HAP-1 (cell line): ENCODE results near the gene ZNF804B.
A peak's percentile ranks its signal among the peaks of the same experiment; 100 is the strongest.

Source experiments
- DNase-seq, 2 experiments: peaks; one replicate each; pipeline ENCODE4 v3.0.0-alpha.2; 2016 to 2020; ENCODE audit warnings: low spot score in 2 of 2
- H3K27me3 ChIP-seq: fragments of 250-450 bp; sonication (Bioruptor Pico); 2 replicates; pipeline ENCODE4 v1.5.1; 2020; ENCODE audit warnings: low read depth, mild to moderate bottlenecking, moderate library complexity
- H3K36me3 ChIP-seq: fragments of 250-450 bp; sonication (Bioruptor Pico); replicated peaks from 2 replicates; pipeline ENCODE4 v1.5.1; 2020; ENCODE audit warnings: mild to moderate bottlenecking
- H3K4me1 ChIP-seq: fragments of 250-450 bp; sonication (Bioruptor Pico); 2 replicates; pipeline ENCODE4 v1.5.1; 2020; ENCODE audit warnings: mild to moderate bottlenecking
- H3K4me3 ChIP-seq: fragments of 250-450 bp; sonication (Bioruptor Pico); 2 replicates; pipeline ENCODE4 v1.5.1; 2020; ENCODE audit warnings: mild to moderate bottlenecking, moderate library complexity
- H3K9me3 ChIP-seq: fragments of 250-450 bp; sonication (Bioruptor Pico); 2 replicates; pipeline ENCODE4 v1.5.1; 2020; ENCODE audit warnings: mild to moderate bottlenecking, moderate library complexity
- in situ Hi-C: fragments of 300-500 bp; cut with MboI; formaldehyde crosslinking; loops from 3 replicates; pipeline ENCODE4 v1.14.3; 2020; ENCODE audit warnings: low sequenced_read_pairs, inconsistent platforms, mixed read lengths

ZNF804B gene

DNA sequence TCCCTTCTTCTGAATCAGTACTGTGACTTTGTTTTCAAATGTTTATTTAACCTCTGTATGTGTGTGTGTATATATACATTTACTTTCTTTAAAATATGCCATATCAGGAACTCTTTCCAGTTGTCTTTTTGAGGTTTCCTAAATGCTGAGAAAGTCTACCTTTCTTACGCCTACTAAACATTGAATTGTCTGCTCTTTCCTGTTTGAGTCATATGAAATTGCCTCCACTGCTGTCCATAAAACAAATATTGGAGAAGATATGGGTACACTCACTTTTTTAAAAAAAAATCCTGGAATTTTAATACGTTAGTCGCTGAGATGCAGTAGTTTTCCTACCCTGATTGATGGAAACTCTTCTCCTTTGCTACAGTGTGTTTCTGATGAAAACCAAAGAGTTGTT, 334.8 kb downstream of the ZNF804B start:
- Histone ChIP-seq H3K36me3 (no peaks in the 10 kb centered on the region), H3K27me3 (no peaks in the 10 kb centered on the region), H3K4me1 (no peaks in the 10 kb centered on the region), H3K4me3 (no peak overlapping the region), H3K9me3 (no peaks in the 10 kb centered on the region)
- in situ Hi-C loops = no loop called here
- DNase-seq = no peak

DNA sequence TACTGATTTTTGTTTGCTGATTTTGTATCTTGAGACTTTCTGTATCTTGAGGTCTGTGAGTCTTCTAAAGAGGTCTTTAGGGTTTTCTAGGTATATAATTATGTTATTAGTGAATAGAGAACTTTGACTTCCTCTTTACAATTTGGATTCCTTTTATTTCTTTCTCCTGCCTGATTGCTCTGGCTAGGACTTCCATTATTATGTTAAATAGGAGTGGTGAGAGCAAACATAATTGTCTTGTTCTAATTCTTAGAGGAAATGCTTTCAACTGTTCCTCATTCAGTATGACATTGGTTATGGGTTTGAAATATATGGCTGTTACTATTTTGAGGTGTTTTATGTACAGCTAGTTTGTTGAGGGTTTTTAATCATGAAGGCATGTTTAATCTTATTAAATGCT, 344.1 kb downstream of the ZNF804B start:
- Histone ChIP-seq H3K9me3 (peaks cover 3% of the 10 kb centered on the region; the same call in 1 of the 2 replicates), H3K4me1 (no peaks in the 10 kb centered on the region; the same call in 1 of the 2 replicates), H3K36me3 (no peaks in the 10 kb centered on the region), H3K4me3 (no peak overlapping the region), H3K27me3 (no peaks in the 10 kb centered on the region)
- in situ Hi-C loops = no loop called here
- DNase-seq = peak in 1 of 2 experiments; percentile 62

- DNase-seq = no peak
- H3K27me3 ChIP-seq = no peaks in the 10 kb centered on the region
- no peaks in the 10 kb centered on the region for H3K36me3 ChIP-seq
- H3K4me1 ChIP-seq = no peaks in the 10 kb centered on the region; the same call in 1 of the 2 replicates
- peaks cover 3% of the 10 kb centered on the region; the same call in 1 of the 2 replicates for H3K9me3 ChIP-seq
- H3K4me3 ChIP-seq = no peak overlapping the region
- in situ Hi-C loops = no loop called here
Measured at GRCh38 chr7:89104748-89105685, 345.5 kb downstream of the ZNF804B start.

GRCh38 chr7:89123871-89124270, 364.4 kb downstream of the ZNF804B start:
- Histone ChIP-seq H3K4me1 (no peaks in the 10 kb centered on the region), H3K4me3 (no peak overlapping the region), H3K27me3 (no peaks in the 10 kb centered on the region), H3K36me3 (no peaks in the 10 kb centered on the region), H3K9me3 (no peaks in the 10 kb centered on the region)
- no peak for DNase-seq
- in situ Hi-C loops = no loop called here

GRCh38 chr7:89129600-89130375, 370.3 kb downstream of the ZNF804B start:
- Histone ChIP-seq H3K27me3 (no peaks in the 10 kb centered on the region), H3K4me3 (no peak overlapping the region), H3K4me1 (peaks cover 15% of the 10 kb centered on the region), H3K36me3 (no peaks in the 10 kb centered on the region), H3K9me3 (no peaks in the 10 kb centered on the region)
- in situ Hi-C loops = no loop called here
- no peak for DNase-seq

- DNase-seq = peak; percentile 11 to 22
- Histone ChIP-seq H3K36me3 (no peaks in the 10 kb centered on the region), H3K27me3 (no peaks in the 10 kb centered on the region), H3K9me3 (no peaks in the 10 kb centered on the region), H3K4me3 (no peak overlapping the region), H3K4me1 (peaks cover 15% of the 10 kb centered on the region)
- in situ Hi-C loops = no loop called here
Measured at GRCh38 chr7:89133357-89133756, 373.9 kb downstream of the ZNF804B start.

DNA sequence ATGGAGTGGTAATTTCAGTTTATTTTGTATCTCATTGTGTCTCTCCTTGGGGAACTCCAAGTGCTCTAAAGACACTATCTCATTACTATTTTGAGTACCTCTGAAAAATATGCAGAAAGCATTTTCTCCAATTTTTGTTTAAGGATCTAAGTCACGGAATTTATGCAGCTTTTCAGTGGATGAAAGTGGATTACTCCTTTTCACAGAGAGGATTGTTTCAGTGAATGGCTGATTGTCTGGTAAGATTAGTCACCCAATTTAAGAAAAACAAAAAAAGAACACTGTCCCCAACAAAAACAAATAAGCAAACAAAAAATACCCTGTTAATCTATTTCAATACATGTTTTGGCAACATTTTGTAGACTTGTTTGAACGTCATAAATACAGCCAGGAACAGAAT, 374.3 kb downstream of the ZNF804B start:
- in situ Hi-C loops = no loop called here
- no peaks in the 10 kb centered on the region for H3K27me3 ChIP-seq
- peaks cover 15% of the 10 kb centered on the region for H3K4me1 ChIP-seq
- no peaks in the 10 kb centered on the region for H3K9me3 ChIP-seq
- DNase-seq = peak in 1 of 2 experiments; percentile 44
- no peaks in the 10 kb centered on the region for H3K36me3 ChIP-seq
- no peak overlapping the region for H3K4me3 ChIP-seq

- H3K4me1 ChIP-seq = no peaks in the 10 kb centered on the region
- in situ Hi-C loops = no loop called here
- no peak for DNase-seq
- no peaks in the 10 kb centered on the region for H3K9me3 ChIP-seq
- H3K27me3 ChIP-seq = no peaks in the 10 kb centered on the region
- H3K36me3 ChIP-seq = no peaks in the 10 kb centered on the region
- no peak overlapping the region for H3K4me3 ChIP-seq
Measured at GRCh38 chr7:89145801-89146200, 386.3 kb downstream of the ZNF804B start.

DNA sequence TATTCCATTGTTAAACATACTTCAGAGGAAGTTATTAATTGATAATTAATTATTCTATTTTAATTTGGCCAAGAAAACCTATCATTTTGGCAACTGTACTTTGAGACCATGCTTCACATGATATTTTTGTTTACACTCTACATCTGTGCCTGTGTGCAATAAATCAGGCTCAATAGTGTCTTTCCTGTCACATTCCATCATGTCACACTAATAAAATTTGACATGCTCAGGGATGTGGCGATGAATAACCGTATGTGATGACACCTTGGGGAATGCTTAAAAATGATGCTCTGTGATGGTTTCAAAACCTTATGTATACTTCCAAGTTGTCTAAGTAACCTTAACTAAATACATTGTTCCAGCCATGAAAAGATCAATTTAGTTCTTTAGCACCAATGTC, 400.6 kb downstream of the ZNF804B start:
- H3K36me3 ChIP-seq = no peaks in the 10 kb centered on the region
- H3K9me3 ChIP-seq = no peaks in the 10 kb centered on the region
- H3K4me3 ChIP-seq = no peak overlapping the region
- H3K4me1 ChIP-seq = no peaks in the 10 kb centered on the region
- in situ Hi-C loops = no loop called here
- DNase-seq = no peak
- H3K27me3 ChIP-seq = no peaks in the 10 kb centered on the region

DNA sequence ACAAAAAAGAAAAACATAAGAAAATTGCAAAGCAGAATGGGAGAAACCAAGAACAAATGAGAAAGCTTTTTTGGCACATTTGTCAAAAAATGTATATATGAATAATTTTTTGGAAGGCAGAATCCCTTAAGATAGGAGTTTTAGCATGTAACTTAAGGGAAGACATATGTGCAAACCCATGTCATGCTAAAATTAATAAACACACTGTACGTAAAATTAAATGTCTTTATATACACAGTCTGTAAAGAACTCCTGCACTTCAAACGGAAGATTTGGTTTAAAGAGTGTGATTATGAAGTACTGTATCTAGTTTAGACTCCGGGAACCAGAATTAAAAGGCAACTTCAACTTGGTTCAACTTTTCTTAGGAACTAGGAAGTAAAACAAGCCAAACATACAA, 405.9 kb downstream of the ZNF804B start:
- in situ Hi-C loops = no loop called here
- DNase-seq = no peak
- no peaks in the 10 kb centered on the region for H3K27me3 ChIP-seq
- no peaks in the 10 kb centered on the region for H3K9me3 ChIP-seq
- no peaks in the 10 kb centered on the region for H3K36me3 ChIP-seq
- H3K4me1 ChIP-seq = no peaks in the 10 kb centered on the region
- no peak overlapping the region for H3K4me3 ChIP-seq

GRCh38 chr7:89170628-89171027, 411.1 kb downstream of the ZNF804B start:
- DNase-seq = no peak
- H3K27me3 ChIP-seq = no peaks in the 10 kb centered on the region
- no peaks in the 10 kb centered on the region for H3K4me1 ChIP-seq
- H3K4me3 ChIP-seq = no peak overlapping the region
- H3K36me3 ChIP-seq = no peaks in the 10 kb centered on the region
- in situ Hi-C loops = no loop called here
- H3K9me3 ChIP-seq = no peaks in the 10 kb centered on the region

DNA sequence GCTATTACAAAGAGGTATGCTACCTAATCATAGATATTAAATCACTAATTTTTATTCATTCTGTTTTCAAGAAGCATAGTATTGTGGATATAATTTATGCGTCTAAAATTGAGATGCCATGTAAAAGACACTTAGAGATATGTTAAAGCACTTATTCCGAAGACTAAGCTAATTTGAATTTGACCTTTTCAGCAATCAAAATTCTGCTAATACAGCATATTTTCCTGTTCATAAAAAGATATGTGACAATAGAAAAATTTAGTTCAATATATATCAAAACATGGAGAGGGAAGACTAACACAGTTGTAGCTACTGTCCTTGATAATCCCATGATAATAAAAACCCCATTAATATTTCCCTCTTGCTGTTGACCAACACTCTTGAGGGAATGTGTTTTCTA, 422.6 kb downstream of the ZNF804B start:
- in situ Hi-C loops = no loop called here
- Histone ChIP-seq H3K36me3 (no peaks in the 10 kb centered on the region), H3K27me3 (no peaks in the 10 kb centered on the region), H3K4me3 (no peak overlapping the region), H3K9me3 (no peaks in the 10 kb centered on the region), H3K4me1 (peaks cover 4% of the 10 kb centered on the region; the same call in 1 of the 2 replicates)
- no peak for DNase-seq

DNA sequence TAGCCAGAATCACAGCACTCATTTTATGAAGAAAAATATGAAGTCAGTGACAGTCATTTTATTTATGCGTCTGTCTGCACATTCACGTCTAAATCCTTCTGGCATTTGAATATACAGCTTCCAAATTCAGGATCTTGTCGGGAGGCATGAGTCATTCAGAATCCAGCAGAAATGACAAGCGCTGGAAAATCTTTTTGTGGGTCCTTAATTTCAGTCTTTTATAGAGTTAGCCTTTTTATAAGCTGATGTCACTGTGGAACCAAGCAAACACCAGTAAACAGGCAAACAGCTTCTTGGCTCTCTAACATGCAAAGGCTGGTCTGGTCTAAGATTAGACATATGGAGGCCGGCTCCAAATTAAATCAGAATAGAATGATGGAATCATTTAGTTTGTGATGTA, 424.2 kb downstream of the ZNF804B start:
- Histone ChIP-seq H3K4me1 (peaks cover 4% of the 10 kb centered on the region; the same call in 1 of the 2 replicates), H3K9me3 (no peaks in the 10 kb centered on the region), H3K36me3 (no peaks in the 10 kb centered on the region), H3K4me3 (no peak overlapping the region), H3K27me3 (no peaks in the 10 kb centered on the region)
- no peak for DNase-seq
- in situ Hi-C loops = no loop called here

- in situ Hi-C loops = no loop called here
- no peak overlapping the region for H3K4me3 ChIP-seq
- no peaks in the 10 kb centered on the region for H3K4me1 ChIP-seq
- H3K36me3 ChIP-seq = no peaks in the 10 kb centered on the region
- H3K9me3 ChIP-seq = no peaks in the 10 kb centered on the region
- DNase-seq = no peak
- H3K27me3 ChIP-seq = no peaks in the 10 kb centered on the region
Measured at GRCh38 chr7:89200758-89201157, 441.3 kb downstream of the ZNF804B start.
